Measurements from ENCODE around the gene SLC35E2B.

DNA sequence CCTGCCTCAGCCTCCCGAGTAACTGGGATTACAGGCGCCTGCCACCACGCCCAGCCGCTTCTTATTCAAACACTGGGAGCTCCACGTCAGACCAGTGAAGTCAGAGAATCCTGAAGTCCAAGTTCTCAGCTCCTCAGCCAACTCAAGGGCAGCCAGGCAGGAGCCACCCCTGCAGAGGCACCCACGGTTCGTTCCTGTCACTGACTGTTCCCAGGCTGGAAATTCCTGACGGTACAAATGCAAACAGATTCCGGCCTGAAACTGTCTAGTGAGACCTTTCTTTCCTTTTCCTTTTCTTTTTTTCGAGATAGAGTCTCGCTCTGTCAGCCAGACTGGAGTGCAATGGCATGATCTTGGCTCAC, 11.7 kb downstream of the SLC35E2B start:
- TF ChIP-seq, protein P1, sequence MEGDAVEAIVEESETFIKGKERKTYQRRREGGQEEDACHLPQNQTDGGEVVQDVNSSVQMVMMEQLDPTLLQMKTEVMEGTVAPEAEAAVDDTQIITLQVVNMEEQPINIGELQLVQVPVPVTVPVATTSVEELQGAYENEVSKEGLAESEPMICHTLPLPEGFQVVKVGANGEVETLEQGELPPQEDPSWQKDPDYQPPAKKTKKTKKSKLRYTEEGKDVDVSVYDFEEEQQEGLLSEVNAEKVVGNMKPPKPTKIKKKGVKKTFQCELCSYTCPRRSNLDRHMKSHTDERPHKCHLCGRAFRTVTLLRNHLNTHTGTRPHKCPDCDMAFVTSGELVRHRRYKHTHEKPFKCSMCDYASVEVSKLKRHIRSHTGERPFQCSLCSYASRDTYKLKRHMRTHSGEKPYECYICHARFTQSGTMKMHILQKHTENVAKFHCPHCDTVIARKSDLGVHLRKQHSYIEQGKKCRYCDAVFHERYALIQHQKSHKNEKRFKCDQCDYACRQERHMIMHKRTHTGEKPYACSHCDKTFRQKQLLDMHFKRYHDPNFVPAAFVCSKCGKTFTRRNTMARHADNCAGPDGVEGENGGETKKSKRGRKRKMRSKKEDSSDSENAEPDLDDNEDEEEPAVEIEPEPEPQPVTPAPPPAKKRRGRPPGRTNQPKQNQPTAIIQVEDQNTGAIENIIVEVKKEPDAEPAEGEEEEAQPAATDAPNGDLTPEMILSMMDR (IDR thresholded peaks at IDR 0.05): no peak
- TF ChIP-seq EP300 (IDR thresholded peaks at IDR 0.05): no peak
- no peak for TF ChIP-seq POLR2A (IDR thresholded peaks at IDR 0.05)
- TF ChIP-seq POLR2AphosphoS5 (IDR thresholded peaks at IDR 0.05): no peak

All from upper lobe of left lung (tissue), 4 donors.